ENCODE data around the gene METTL17. TPM values are rescaled to one million over a fixed set of nuclear protein-coding genes. Genes with fewer than 3 reads are reported as not detected.
"Not testable (repeated sequence)": the region's sequence is repeated elsewhere in the genome, so short reads cannot be mapped to it uniquely, and the experiment has no call there.

METTL17 gene, protein sequence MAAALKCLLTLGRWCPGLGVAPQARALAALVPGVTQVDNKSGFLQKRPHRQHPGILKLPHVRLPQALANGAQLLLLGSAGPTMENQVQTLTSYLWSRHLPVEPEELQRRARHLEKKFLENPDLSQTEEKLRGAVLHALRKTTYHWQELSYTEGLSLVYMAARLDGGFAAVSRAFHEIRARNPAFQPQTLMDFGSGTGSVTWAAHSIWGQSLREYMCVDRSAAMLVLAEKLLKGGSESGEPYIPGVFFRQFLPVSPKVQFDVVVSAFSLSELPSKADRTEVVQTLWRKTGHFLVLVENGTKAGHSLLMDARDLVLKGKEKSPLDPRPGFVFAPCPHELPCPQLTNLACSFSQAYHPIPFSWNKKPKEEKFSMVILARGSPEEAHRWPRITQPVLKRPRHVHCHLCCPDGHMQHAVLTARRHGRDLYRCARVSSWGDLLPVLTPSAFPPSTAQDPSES
- polyA plus RNA-seq (2012; ENCODE audit: insufficient read depth, insufficient read length, low read depth), result 118 TPM

- no peaks in the 10 kb centered on the region for H3K4me1 ChIP-seq
- peak; percentile 91 for DNase-seq
- no peaks in the 10 kb centered on the region for H3K9me3 ChIP-seq
- peaks cover 27% of the 10 kb centered on the region for H3K36me3 ChIP-seq
- TF ChIP-seq, protein P1, sequence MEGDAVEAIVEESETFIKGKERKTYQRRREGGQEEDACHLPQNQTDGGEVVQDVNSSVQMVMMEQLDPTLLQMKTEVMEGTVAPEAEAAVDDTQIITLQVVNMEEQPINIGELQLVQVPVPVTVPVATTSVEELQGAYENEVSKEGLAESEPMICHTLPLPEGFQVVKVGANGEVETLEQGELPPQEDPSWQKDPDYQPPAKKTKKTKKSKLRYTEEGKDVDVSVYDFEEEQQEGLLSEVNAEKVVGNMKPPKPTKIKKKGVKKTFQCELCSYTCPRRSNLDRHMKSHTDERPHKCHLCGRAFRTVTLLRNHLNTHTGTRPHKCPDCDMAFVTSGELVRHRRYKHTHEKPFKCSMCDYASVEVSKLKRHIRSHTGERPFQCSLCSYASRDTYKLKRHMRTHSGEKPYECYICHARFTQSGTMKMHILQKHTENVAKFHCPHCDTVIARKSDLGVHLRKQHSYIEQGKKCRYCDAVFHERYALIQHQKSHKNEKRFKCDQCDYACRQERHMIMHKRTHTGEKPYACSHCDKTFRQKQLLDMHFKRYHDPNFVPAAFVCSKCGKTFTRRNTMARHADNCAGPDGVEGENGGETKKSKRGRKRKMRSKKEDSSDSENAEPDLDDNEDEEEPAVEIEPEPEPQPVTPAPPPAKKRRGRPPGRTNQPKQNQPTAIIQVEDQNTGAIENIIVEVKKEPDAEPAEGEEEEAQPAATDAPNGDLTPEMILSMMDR (IDR thresholded peaks at IDR 0.05; ENCODE audit: low read depth, low read length), result peak; percentile 61
- H3K4me3 ChIP-seq (ENCODE audit: low read depth, low read length), result peak within 1 kb of the TSS; percentile 90
- no peaks in the 10 kb centered on the region for H3K27me3 ChIP-seq
Observed at GRCh38 chr14:20989787-20990600, at the start of gene METTL17. Gene METTL17, plus strand, starts transcription at chr14:20989980. Its CDS starts 23 bp downstream, at chr14:20990003.

GRCh38 chr14:20945146-20945545 lies 44.6 kb upstream of the METTL17 start:
- H3K4me1 ChIP-seq; H3K36me3 ChIP-seq; DNase-seq; H3K4me3 ChIP-seq (ENCODE audit: low read depth, low read length); H3K9me3 ChIP-seq: not testable (repeated sequence)
- peaks cover 38% of the 10 kb centered on the region for H3K27me3 ChIP-seq

GRCh38 chr14:20946707-20947106 lies 43.1 kb upstream of the METTL17 start:
- DNase-seq; H3K4me1 ChIP-seq; H3K9me3 ChIP-seq; H3K36me3 ChIP-seq; H3K4me3 ChIP-seq (ENCODE audit: low read depth, low read length): not testable (repeated sequence)
- peaks cover 44% of the 10 kb centered on the region for H3K27me3 ChIP-seq

DNA sequence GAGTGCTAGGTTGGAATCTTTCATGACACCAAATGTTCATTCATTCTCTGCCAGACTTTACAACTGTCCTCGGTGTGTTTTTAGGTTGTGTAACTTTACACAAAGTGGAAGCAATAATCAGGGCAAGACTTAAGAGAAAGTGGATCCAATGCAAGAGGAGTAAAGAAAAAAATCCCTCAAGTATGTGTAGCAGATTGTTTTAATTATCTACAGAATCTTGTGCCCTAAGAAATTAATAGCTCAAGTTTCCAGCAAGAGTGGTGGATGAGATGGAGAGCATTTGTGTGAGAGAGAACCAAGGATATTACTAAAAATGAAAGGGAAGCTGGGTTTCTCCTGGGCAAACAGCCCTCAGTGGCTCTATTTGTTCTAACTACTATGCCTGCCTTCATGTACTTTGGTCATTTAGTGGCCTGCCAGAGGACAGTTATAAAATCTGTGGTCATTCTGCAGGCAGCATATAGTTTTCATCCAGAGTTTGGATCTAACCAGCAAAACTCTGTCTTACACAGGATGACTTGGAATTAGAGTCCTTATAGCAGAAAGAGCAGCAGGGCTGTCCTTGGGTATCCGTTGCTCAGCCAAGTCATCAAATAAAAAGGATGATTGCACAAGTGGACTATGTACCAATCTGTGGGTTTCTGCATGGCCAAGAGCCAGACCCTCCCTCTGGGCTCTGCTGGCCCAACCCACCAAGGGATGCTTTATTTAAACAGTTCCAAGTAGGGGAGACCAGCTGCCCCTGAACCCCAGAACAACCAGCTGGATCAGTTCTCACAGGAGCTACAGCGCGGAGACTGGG lies 34.8 kb upstream of the METTL17 start, which contains the start of gene RNASE2:
TSS of gene RNASE2 (plus strand) at position 752 of the 802 bp plus-strand sequence. CDS start 285 bp downstream, outside the sequence.
- DNase-seq; H3K36me3 ChIP-seq; H3K4me3 ChIP-seq (ENCODE audit: low read depth, low read length); H3K9me3 ChIP-seq; H3K4me1 ChIP-seq: not testable (repeated sequence)
- peaks cover 56% of the 10 kb centered on the region for H3K27me3 ChIP-seq

DNA sequence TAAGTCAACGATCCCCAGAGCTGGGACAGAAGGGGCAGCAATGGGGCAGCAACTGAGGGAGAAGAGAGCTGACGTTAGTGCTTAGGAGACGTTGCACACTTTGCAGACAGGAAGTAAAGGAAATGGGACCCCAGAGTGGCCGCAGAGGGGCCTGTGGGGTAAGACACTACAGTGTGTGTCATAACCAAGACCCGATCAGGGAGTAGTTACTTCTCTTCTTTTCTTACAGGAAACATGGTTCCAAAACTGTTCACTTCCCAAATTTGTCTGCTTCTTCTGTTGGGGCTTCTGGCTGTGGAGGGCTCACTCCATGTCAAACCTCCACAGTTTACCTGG lies 34.3 kb upstream of the METTL17 start:
- DNase-seq; H3K4me3 ChIP-seq (ENCODE audit: low read depth, low read length); H3K36me3 ChIP-seq; H3K4me1 ChIP-seq; H3K9me3 ChIP-seq: not testable (repeated sequence)
- H3K27me3 ChIP-seq, result peaks cover 50% of the 10 kb centered on the region

DNA sequence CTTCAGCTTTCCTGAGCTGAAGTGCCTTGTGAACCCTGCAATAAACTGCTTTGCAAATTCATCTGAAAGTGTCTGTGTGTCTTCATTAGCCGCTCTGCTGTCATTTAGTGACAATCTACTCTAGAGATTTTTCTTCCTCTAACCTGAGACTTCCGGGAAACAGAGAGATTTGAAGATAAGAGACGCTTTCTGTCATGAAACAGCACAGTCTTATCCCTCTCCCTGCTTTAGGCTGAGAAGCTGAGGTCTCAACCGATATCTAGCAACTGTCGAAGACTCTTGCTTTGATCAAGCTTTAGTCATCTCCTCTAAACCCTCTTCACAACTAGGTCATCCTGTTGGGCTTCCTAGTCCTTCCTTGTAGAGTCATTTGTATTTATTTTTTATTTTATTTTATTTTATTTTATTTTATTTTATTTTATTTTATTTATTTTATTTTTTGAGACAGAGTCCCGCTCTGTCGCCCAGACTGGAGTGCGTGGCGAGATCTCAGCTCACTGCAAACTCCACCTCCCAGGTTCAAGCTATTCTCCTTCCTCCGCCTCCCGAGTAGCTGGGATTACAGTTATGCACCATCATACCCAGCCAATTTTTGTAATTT lies 33.3 kb upstream of the METTL17 start:
- Histone ChIP-seq H3K36me3 (no peaks in the 10 kb centered on the region), H3K27me3 (peaks cover 40% of the 10 kb centered on the region), H3K4me1 (no peaks in the 10 kb centered on the region), H3K9me3 (no peaks in the 10 kb centered on the region), H3K4me3 (ENCODE audit: low read depth, low read length) (no peak overlapping the region)
- TF ChIP-seq, protein P1 (IDR thresholded peaks at IDR 0.05; ENCODE audit: low read depth, low read length), result no peak
- DNase-seq, result no peak

DNA sequence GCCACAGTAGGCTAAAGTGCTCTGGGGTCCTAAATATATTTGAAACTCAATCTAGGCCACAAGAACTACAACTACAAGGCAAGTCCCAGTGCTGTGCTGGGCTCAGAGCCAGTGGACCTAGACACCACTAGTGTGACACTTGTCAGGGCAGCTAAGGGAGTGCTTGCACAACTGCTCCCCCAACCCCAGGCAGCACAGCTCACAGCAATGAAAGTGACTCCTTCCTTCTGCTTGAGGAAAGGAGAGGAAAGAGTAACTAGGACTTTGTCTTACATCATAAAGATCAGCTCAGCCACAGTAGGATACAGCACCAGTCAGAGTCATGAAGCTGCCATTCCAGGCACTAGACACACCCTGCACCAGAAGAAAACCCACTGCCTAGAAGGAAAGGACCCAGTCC lies 30.8 kb upstream of the METTL17 start:
- not testable (repeated sequence) for H3K4me3 ChIP-seq (ENCODE audit: low read depth, low read length); H3K36me3 ChIP-seq; H3K4me1 ChIP-seq; DNase-seq; H3K9me3 ChIP-seq
- H3K27me3 ChIP-seq, result peaks cover 22% of the 10 kb centered on the region

DNA sequence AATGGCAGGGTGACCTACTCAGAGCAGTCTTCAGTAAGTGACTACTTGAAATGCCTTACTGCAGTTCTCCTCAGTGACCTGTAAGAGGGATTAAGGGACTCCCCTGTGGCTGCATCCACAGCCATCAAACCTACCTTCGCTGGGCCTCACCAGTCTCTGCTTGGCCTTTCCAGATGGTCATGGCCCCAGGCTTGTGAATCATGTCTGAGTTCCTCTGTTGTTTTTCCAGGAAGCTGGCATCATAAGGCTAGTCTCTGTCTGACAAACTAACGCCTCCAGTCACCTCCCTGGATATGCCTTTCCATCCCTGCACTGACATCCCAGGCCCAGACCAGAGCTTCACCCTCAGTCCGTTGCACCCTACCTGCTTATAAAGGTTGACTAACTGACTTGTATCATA lies 20.4 kb upstream of the METTL17 start:
- no peak for DNase-seq
- Histone ChIP-seq H3K4me1 (no peaks in the 10 kb centered on the region), H3K27me3 (peaks cover 26% of the 10 kb centered on the region), H3K4me3 (ENCODE audit: low read depth, low read length) (no peak overlapping the region), H3K9me3 (no peaks in the 10 kb centered on the region), H3K36me3 (no peaks in the 10 kb centered on the region)
- TF ChIP-seq, protein P1 (IDR thresholded peaks at IDR 0.05; ENCODE audit: low read depth, low read length), result no peak
